ENCODE results near the gene TLCD3B.

Gene TLCD3B, protein sequence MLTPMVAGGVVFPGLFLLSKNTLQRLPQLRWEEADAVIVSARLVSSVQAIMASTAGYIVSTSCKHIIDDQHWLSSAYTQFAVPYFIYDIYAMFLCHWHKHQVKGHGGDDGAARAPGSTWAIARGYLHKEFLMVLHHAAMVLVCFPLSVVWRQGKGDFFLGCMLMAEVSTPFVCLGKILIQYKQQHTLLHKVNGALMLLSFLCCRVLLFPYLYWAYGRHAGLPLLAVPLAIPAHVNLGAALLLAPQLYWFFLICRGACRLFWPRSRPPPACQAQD

GRCh38 chr16:30030841-30031413 lies at the start of gene TLCD3B:
TSS of gene TLCD3B (minus strand) at chr16:30031271. CDS start at chr16:30030527, 744 bp downstream.
- no peak for DNase-seq (ENCODE audit: low spot score)

DNA sequence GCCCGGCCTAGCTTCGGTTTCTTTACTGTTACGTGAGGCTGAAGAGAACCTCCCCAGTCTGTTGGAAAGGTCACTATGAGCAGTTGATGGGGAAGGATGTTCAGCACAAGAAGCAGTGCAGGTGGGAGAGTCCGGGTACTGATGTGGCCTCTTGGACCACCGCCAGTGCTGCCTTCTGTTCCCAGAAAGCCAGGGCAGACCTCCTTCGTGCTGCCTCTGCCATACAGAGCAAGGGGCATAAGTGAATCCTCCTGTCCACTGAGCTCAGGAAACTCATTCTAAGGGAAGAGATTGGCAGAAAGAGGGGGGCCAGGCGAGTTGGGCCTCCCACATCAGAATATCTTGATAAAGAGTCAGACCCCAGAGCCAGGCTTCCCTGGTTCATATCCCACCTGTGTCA lies 48.4 kb upstream of the TLCD3B start:
- no peak for DNase-seq (ENCODE audit: low spot score)

GRCh38 chr16:30078744-30079143 lies 47.7 kb upstream of the TLCD3B start:
- DNase-seq (ENCODE audit: low spot score), result no peak

DNA sequence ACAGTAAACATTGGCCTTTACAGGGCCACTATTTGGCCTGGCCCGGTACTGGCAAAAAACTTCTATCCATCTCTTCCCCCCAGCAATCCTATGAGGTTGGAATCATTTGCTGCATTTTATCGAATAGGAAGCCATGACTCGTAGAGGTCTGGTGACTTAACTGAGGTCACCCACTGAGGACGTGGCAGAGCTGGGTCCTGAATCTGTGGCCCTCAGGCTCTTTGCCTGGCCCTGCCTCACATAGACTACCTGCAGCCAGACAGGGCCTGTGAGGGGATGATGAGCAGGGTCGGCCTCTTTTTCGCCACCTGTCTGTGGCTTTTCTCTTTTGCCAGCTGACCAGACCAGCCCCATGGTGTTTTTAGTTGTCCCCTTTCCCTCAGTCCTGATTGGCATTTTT lies 46.6 kb upstream of the TLCD3B start:
- no peak for DNase-seq (ENCODE audit: low spot score)

- DNase-seq (ENCODE audit: low spot score), result no peak
Observed at GRCh38 chr16:30076276-30076791, 45.3 kb upstream of the TLCD3B start.

DNA sequence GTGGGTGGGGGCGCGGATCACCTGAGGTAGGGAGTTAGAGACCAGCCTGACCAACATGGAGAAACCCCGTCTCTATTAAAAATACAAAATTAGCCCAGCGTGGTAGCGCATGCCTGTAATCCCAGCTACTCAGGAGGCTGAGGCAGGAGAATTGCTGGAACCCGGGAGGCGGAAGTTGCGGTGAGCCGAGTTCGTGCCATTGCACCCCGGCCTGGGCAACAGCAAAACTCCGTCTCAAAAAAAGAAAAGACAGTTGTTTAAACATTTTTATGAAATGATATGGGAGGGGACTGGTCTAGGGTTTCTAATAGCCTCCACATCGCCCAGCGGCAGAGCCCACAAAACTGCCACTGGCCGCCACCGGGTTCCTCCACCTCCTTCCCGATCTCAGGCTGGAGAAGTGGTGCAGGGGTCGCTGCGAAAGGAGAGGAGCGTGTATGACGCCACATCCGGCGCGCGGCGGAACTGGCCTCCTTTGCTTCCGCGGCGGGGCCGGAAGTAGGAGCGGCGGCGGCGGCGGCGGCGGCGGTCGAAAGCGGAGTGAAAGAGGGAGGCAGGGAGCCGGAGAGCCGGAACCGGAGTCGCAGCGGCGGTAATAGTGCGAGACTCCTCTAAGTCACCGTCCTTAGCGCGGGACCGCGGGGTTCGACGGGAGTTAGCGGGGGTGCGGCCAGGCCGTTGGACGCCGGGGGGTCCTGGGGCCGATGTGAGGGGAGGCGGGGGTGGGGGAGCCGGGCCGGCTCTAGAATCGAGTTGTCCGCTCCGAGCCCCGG lies 44.6 kb upstream of the TLCD3B start, which contains the start of gene PPP4C:
TSS of gene PPP4C (plus strand) at position 492 of the 773 bp plus-strand sequence. CDS start 384 bp downstream, outside the sequence.
- peak; percentile 95 for DNase-seq (ENCODE audit: low spot score)

GRCh38 chr16:30070490-30070889 lies 39.4 kb upstream of the TLCD3B start:
- no peak for DNase-seq (ENCODE audit: low spot score)

GRCh38 chr16:30069611-30070462 lies 38.8 kb upstream of the TLCD3B start:
- peak; percentile 70 for DNase-seq (ENCODE audit: low spot score)

GRCh38 chr16:30068750-30069610 lies 37.9 kb upstream of the TLCD3B start:
- DNase-seq (ENCODE audit: low spot score), result no peak

GRCh38 chr16:30068333-30068732 lies 37.3 kb upstream of the TLCD3B start:
- DNase-seq (ENCODE audit: low spot score), result no peak

- no peak for DNase-seq (ENCODE audit: low spot score)
Observed at GRCh38 chr16:30067584-30067916, 36.5 kb upstream of the TLCD3B start.

GRCh38 chr16:30066761-30067583 lies 35.9 kb upstream of the TLCD3B start:
- no peak for DNase-seq (ENCODE audit: low spot score)

DNA sequence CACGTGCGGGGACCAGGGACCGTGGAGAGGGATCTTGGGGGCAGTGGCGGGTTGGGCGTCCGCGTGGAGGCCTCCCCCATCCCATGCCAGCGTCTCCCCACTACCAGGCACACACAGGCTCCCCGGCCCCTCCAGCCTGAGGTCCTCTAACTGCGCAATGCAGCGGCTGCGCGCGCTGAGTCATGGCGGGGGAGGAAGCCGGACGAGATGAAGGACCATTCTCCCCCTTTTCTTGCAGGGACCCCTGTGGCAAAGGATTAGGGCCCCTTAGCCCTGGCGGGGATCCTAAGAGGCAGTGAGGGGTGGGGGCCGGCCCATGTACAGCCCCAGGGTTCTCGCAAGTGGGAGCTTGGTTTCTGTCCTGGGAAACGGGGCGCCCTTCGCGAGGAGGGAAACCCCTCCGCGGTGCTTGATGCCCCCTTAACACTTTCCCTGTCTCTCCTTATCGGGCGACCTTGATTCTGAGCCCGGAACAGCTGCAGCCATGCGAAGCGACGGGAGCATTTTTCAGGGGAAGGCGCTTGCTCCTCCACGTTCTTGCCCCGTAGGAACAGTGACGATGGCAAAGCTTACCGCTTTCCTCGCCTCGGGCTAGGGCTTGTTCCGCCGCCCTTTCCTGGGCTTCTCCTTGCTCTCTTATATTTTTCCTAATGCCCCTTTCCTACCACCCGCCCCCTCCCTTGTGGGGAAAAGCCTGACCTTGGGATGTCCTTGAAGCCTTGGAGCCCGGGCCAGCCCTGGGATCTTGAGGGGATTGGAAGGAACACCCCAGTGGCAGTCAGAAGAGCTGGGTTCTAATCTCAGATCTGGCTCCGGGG lies 35.1 kb upstream of the TLCD3B start:
- no peak for DNase-seq (ENCODE audit: low spot score)

DNA sequence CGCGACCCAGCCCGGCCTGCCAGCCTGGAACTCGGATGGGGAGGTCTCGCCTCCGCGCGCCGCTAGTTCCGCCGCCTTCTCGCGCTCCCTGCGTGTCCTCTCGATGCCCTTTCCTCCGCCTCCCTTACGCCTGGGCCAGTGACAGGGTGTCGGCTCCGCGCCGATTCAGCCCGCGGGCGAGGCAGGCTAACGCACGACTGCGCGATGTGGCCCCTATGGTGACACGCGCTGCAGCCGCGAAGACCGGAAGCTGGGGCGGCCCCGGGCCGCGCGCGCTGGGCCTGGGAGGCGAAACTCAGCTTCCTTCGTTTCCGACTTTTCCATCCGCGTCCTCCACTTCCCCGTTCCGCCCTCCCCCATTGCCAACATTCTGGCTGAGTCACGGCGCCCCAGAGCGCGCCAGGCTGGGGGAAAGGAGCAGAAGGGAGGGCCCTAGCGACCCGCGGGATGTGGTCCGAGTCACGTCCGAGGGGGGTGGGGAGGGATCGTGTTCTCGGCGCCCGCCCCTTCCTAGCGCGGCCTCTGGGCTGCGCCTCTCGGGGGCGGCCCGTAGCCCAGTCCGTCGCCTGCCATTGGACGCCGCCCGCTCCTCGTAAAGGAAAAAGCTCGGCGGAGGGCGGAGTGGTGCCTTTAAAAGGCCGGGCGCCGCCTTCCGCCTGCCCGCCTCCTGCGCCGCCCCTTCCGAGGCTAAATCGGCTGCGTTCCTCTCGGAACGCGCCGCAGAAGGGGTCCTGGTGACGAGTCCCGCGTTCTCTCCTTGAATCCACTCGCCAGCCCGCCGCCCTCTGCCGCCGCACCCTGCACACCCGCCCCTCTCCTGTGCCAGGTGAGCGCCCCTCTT lies 34.3 kb upstream of the TLCD3B start, which contains the start of gene ALDOA:
TSS of gene ALDOA (plus strand) at position 659 of the 841 bp plus-strand sequence. CDS start 1,138 bp downstream, outside the sequence.
- DNase-seq (ENCODE audit: low spot score), result peak; percentile 86

DNA sequence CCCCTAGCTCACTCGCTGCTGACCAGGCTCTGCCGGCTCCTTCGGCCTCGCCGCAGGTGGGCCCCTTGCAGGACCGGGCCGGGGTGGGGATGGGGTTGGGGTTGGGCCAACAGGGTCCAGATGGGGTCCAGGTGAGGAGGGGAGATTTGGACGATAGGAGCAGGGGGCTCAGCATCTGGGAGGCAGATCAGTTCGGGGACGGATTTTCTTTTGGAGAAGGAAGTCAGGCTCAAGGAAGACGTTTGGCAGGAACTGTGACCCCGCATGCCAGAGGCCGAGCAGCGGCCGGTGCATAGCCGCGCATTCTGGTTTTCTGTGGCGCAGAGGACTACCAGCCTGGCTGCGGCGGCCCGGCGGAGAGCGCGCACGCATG lies 33.6 kb upstream of the TLCD3B start:
- DNase-seq (ENCODE audit: low spot score), result no peak

DNA sequence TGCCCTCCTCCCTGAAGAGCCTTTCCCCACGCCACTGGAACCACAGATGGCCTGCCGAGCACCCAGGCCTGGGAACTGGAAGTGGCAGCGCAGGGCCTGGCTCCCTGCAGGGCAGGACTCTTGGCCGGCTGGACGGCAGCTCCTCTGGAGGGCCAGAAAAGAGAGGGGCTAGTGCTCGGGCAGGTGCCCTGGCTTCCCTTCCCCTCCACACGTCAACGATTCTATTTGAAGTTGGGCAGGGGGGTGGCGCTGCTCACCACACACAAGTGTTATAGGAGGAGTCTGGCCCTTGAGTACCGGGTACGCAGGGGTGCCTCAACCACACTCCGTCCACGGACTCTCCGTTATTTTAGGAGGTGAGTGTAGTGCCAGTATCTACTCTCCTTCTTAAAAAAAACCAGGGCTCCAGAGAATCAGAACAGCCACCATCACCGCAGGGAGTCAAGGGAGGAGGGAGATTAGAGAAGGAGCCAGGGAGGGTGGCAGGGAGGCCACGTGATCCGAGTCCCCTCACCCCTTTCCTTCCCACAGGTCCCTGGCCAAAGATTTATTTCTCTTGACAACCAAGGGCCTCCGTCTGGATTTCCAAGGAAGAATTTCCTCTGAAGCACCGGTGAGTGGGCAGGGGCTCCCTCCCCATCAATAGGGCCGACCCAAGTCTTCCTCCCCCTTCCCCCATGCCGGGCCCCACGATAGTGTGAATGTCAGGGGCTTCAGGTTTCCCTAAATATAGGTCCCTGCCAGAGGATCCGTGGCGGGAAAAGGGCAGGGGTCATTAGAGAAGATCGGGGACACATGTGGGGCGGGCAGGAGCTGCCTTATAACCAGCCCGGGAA lies 33.0 kb upstream of the TLCD3B start:
- no peak for DNase-seq (ENCODE audit: low spot score)

DNA sequence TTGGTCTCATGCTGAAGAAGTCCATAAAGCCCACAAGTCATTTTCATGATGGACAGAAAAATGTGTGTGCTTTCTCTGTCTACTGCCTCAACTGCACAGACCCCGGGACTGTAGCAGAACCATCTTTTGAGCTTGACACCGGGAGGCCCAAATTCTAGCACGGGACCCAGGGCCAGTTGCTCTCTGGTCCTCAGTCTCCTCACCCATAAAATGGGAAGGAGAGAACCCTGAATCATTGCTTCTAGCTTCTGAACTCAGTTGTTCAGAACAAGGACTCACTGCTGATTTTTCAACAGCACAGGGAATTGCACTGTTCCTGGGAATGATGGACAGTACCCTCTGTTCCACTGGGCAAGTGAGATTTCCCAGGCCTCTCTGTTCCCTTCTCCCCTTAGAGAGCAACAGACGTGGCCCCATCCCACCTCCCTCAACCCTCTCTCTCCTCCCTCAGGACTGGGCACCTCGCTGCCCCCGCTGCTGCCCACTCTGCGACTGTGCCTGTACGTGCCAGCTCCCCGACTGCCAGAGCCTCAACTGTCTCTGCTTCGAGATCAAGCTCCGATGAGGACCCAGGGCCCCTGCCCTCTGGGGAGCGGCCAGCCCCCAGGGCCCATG lies 32.3 kb upstream of the TLCD3B start:
- no peak for DNase-seq (ENCODE audit: low spot score)

All from COLO829 (cell line).